H1 (cell line): ENCODE measurements around the gene DCAF8. TPM values are rescaled to one million over a fixed set of nuclear protein-coding genes. Genes with fewer than 3 reads are reported as not detected.

Experiments
- ATF3 ChIP-seq: IDR thresholded peaks from 2 replicates; pipeline ENCODE4 v1.6.1; 2011; ENCODE audit warnings: low read depth, mild to moderate bottlenecking, low read length; ENCODE audit not compliant: insufficient read depth
- BCL11A ChIP-seq, 2 experiments: IDR thresholded peaks; one replicate each; pipeline ENCODE4 v1.6.1; 2011; ENCODE audit warnings: low read depth in 2 of 2, low read length in 2 of 2, mild to moderate bottlenecking in 2 of 2
- RNF2 ChIP-seq: fragments of 200-900, 300-1000 bp; sonication (generic); IDR thresholded peaks from 2 replicates; pipeline ENCODE4 v1.7.1; 2016; ENCODE audit warnings: borderline replicate concordance, low read depth, mild to moderate bottlenecking, antibody characterized with exemption, low read length; ENCODE audit not compliant: poor library complexity, severe bottlenecking; ENCODE audit errors: missing control alignments
- RXRA ChIP-seq: IDR thresholded peaks from 2 replicates; pipeline ENCODE4 v1.6.1; 2011; ENCODE audit warnings: low read depth, mild to moderate bottlenecking, low read length, moderate library complexity; ENCODE audit not compliant: insufficient read depth
- SIN3A ChIP-seq, 2 experiments: IDR thresholded peaks in 1 of 2; conservative IDR thresholded peaks in 1 of 2; 2 replicates each; pipeline ENCODE4 v1.6.1; 2011 to 2012; ENCODE audit warnings: low read length in 2 of 2, improper control_type of control experiment in 1 of 2, low read depth in 1 of 2, mild to moderate bottlenecking in 1 of 2
- SIX5 ChIP-seq: IDR thresholded peaks from 2 replicates; pipeline ENCODE4 v1.6.1; 2011; ENCODE audit warnings: mild to moderate bottlenecking, low read depth, low read length
- polyA plus RNA-seq, 7 experiments: library from polyadenylated mRNA; depleted of rRNA in 3 of 7; stranded (reverse) in 5 of 7; unstranded in 2 of 7; fragments of >200 nt in 5 of 7; fragments of 200-250 nt in 2 of 7; gene quantifications; 1 replicate in 5 of 7; 2 replicates in 1 of 7; 4 replicates in 1 of 7; pipeline versions ENCODE4 v1.2.1 to v1.2.3, GENCODE V29; 2011 to 2013; ENCODE audit warnings: missing spikeins in 2 of 7, mixed read lengths in 2 of 7
- total RNA-seq: library from RNA; stranded (reverse); fragmentation: NEBNext Ultra II Directional; extraction: Animal tissue kit (Norgen Biotek cat#: 25700); gene quantifications from 2 replicates; pipeline ENCODE4 v1.2.1, GENCODE V29; 2021

The DCAF8 gene
- total and polyA plus RNA-seq, 2 of the 8 experiments (the other 6 are each of a cell fraction or from before 2014, with no cell fraction given), result 68.2 to 110 TPM

- TF ChIP-seq ATF3 (no peak), BCL11A (IDR thresholded peaks at IDR 0.05; ENCODE audit: low read depth in 2 of 2, low read length in 2 of 2) (no peak), SIN3A (conservative IDR thresholded peaks at IDR 0.05 in 1 of 2, IDR thresholded peaks at IDR 0.05 in 1 of 2; ENCODE audit: low read depth in 1 of 2, low read length in 2 of 2) (no peak), SIX5 (no peak), RXRA (no peak), RNF2 (no peak)
- TF ChIP-seq, all 59 proteins: peak for 0
Observed at GRCh38 chr1:160171354-160171753, 91.0 kb downstream of the DCAF8 start (continued).
